ENCODE data around the gene DCTN1. TPM values are rescaled to one million over a fixed set of nuclear protein-coding genes. Genes with fewer than 3 reads are reported as not detected.

The DCTN1 gene
- total RNA-seq, 1 donor from 2014 or later = 104 TPM

GRCh38 chr2:74396149-74396548 lies 16.0 kb upstream of the DCTN1 start:
- Mint-ChIP-seq H3K4me3 (ENCODE audit: low read depth) (no peak overlapping the region), H3K9me3 (no peaks in the 10 kb centered on the region), H3K4me1 (ENCODE audit: low read depth) (peaks cover 7% of the 10 kb centered on the region), H3K36me3 (ENCODE audit: low read depth) (no peaks in the 10 kb centered on the region), H3K27ac (no peak overlapping the region), H3K27me3 (ENCODE audit: low read depth) (peaks cover 6% of the 10 kb centered on the region)
- intact Hi-C loops (cut with micrococcal nuclease) = no loop called here
- DNase-seq (ENCODE audit: low spot score) = no peak

- Mint-ChIP-seq H3K27ac (no peak overlapping the region), H3K4me3 (ENCODE audit: low read depth) (no peak overlapping the region), H3K36me3 (ENCODE audit: low read depth) (no peaks in the 10 kb centered on the region), H3K27me3 (ENCODE audit: low read depth) (peaks cover 6% of the 10 kb centered on the region), H3K9me3 (no peaks in the 10 kb centered on the region), H3K4me1 (ENCODE audit: low read depth) (peaks cover 9% of the 10 kb centered on the region)
- DNase-seq (ENCODE audit: low spot score) = no peak
- intact Hi-C loops (cut with micrococcal nuclease) = loop anchor here (5.0 kb wide), 1 partner anchor 141 kb away; no protein-coding TSS in a partner anchor
Observed at GRCh38 chr2:74393525-74393924, 13.4 kb upstream of the DCTN1 start.

- Mint-ChIP-seq H3K27ac (no peak overlapping the region), H3K9me3 (no peaks in the 10 kb centered on the region)
- DNase-seq (ENCODE audit: low spot score) = no peak
Observed at GRCh38 chr2:74392449-74392743, 12.3 kb upstream of the DCTN1 start.

GRCh38 chr2:74391580-74392448 lies 11.7 kb upstream of the DCTN1 start:
- Mint-ChIP-seq H3K36me3 (ENCODE audit: low read depth) (no peaks in the 10 kb centered on the region), H3K4me3 (ENCODE audit: low read depth) (peak overlapping the region; percentile 92), H3K27me3 (ENCODE audit: low read depth) (peaks cover 6% of the 10 kb centered on the region), H3K4me1 (ENCODE audit: low read depth) (peaks cover 9% of the 10 kb centered on the region), H3K27ac (peak overlapping the region; percentile 98), H3K9me3 (no peaks in the 10 kb centered on the region)
- peak; percentile 90 for DNase-seq (ENCODE audit: low spot score)
- intact Hi-C loops (cut with micrococcal nuclease) = loop anchor here (5.0 kb wide), 1 partner anchor 140 kb away; no protein-coding TSS in a partner anchor

More at GRCh38 chr2:74392449-74392743, 12.3 kb upstream of the DCTN1 start:
- H3K4me1 Mint-ChIP-seq (ENCODE audit: low read depth) = peaks cover 9% of the 10 kb centered on the region
- H3K4me3 Mint-ChIP-seq (ENCODE audit: low read depth) = peak overlapping the region; percentile 20
- H3K27me3 Mint-ChIP-seq (ENCODE audit: low read depth) = peaks cover 6% of the 10 kb centered on the region
- H3K36me3 Mint-ChIP-seq (ENCODE audit: low read depth) = no peaks in the 10 kb centered on the region
- intact Hi-C loops (cut with micrococcal nuclease) = loop anchor here (5.0 kb wide), 1 partner anchor 140 kb away; no protein-coding TSS in a partner anchor

GRCh38 chr2:74391209-74391579 lies 11.1 kb upstream of the DCTN1 start:
- peak; percentile 18 for DNase-seq (ENCODE audit: low spot score)
- H3K4me1 Mint-ChIP-seq (ENCODE audit: low read depth) = peaks cover 9% of the 10 kb centered on the region
- peak overlapping the region; percentile 92 for H3K4me3 Mint-ChIP-seq (ENCODE audit: low read depth)
- H3K27me3 Mint-ChIP-seq (ENCODE audit: low read depth) = peaks cover 6% of the 10 kb centered on the region
- H3K27ac Mint-ChIP-seq = peak overlapping the region; percentile 76
- intact Hi-C loops (cut with micrococcal nuclease) = loop anchor here (5.0 kb wide), 1 partner anchor 139 kb away; no protein-coding TSS in a partner anchor
- H3K9me3 Mint-ChIP-seq = no peaks in the 10 kb centered on the region
- no peaks in the 10 kb centered on the region for H3K36me3 Mint-ChIP-seq (ENCODE audit: low read depth)

GRCh38 chr2:74390606-74391005 lies 10.5 kb upstream of the DCTN1 start:
- Mint-ChIP-seq H3K27ac (peak overlapping the region; percentile 18), H3K27me3 (ENCODE audit: low read depth) (peaks cover 6% of the 10 kb centered on the region), H3K36me3 (ENCODE audit: low read depth) (no peaks in the 10 kb centered on the region), H3K4me1 (ENCODE audit: low read depth) (peaks cover 9% of the 10 kb centered on the region), H3K4me3 (ENCODE audit: low read depth) (peak overlapping the region; percentile 92), H3K9me3 (no peaks in the 10 kb centered on the region)
- intact Hi-C loops (cut with micrococcal nuclease) = loop anchor here (5.0 kb wide), 1 partner anchor 138 kb away; no protein-coding TSS in a partner anchor
- DNase-seq (ENCODE audit: low spot score) = no peak

- Mint-ChIP-seq H3K4me3 (ENCODE audit: low read depth) (no peak overlapping the region), H3K27ac (no peak overlapping the region), H3K36me3 (ENCODE audit: low read depth) (no peaks in the 10 kb centered on the region), H3K9me3 (no peaks in the 10 kb centered on the region), H3K4me1 (ENCODE audit: low read depth) (peaks cover 8% of the 10 kb centered on the region), H3K27me3 (ENCODE audit: low read depth) (no peaks in the 10 kb centered on the region)
- DNase-seq (ENCODE audit: low spot score) = no peak
- intact Hi-C loops (cut with micrococcal nuclease) = no loop called here
Observed at GRCh38 chr2:74387346-74387745, 7.2 kb upstream of the DCTN1 start.

- Mint-ChIP-seq H3K27me3 (ENCODE audit: low read depth) (no peaks in the 10 kb centered on the region), H3K4me3 (ENCODE audit: low read depth) (no peak overlapping the region), H3K27ac (no peak overlapping the region), H3K36me3 (ENCODE audit: low read depth) (no peaks in the 10 kb centered on the region), H3K9me3 (no peaks in the 10 kb centered on the region), H3K4me1 (ENCODE audit: low read depth) (peaks cover 5% of the 10 kb centered on the region)
- DNase-seq (ENCODE audit: low spot score) = no peak
- intact Hi-C loops (cut with micrococcal nuclease) = no loop called here
Observed at GRCh38 chr2:74385396-74385795, 5.3 kb upstream of the DCTN1 start.

GRCh38 chr2:74384051-74384450 lies 3.9 kb upstream of the DCTN1 start:
- H3K27me3 Mint-ChIP-seq (ENCODE audit: low read depth) = no peaks in the 10 kb centered on the region

GRCh38 chr2:74383254-74383653 lies 3.1 kb upstream of the DCTN1 start:
- no peak overlapping the region for H3K27ac Mint-ChIP-seq
- no peak overlapping the region for H3K4me3 Mint-ChIP-seq (ENCODE audit: low read depth)
- intact Hi-C loops (cut with micrococcal nuclease) = no loop called here
- no peaks in the 10 kb centered on the region for H3K9me3 Mint-ChIP-seq
- H3K36me3 Mint-ChIP-seq (ENCODE audit: low read depth) = no peaks in the 10 kb centered on the region
- no peaks in the 10 kb centered on the region for H3K27me3 Mint-ChIP-seq (ENCODE audit: low read depth)
- peaks cover 13% of the 10 kb centered on the region for H3K4me1 Mint-ChIP-seq (ENCODE audit: low read depth)
- no peak for DNase-seq (ENCODE audit: low spot score)

More at GRCh38 chr2:74384051-74384450, 3.9 kb upstream of the DCTN1 start:
- Mint-ChIP-seq H3K36me3 (ENCODE audit: low read depth) (no peaks in the 10 kb centered on the region), H3K4me1 (ENCODE audit: low read depth) (peaks cover 11% of the 10 kb centered on the region), H3K9me3 (no peaks in the 10 kb centered on the region), H3K27ac (no peak overlapping the region), H3K4me3 (ENCODE audit: low read depth) (no peak overlapping the region)
- intact Hi-C loops (cut with micrococcal nuclease) = no loop called here
- no peak for DNase-seq (ENCODE audit: low spot score)

GRCh38 chr2:74381751-74382150 lies 1.6 kb upstream of the DCTN1 start:
- Mint-ChIP-seq H3K9me3 (no peaks in the 10 kb centered on the region), H3K27me3 (ENCODE audit: low read depth) (no peaks in the 10 kb centered on the region), H3K4me3 (ENCODE audit: low read depth) (no peak overlapping the region), H3K36me3 (ENCODE audit: low read depth) (peaks cover 12% of the 10 kb centered on the region), H3K4me1 (ENCODE audit: low read depth) (peaks cover 13% of the 10 kb centered on the region), H3K27ac (no peak overlapping the region)
- no peak for DNase-seq (ENCODE audit: low spot score)
- intact Hi-C loops (cut with micrococcal nuclease) = no loop called here

GRCh38 chr2:74378007-74378406 lies 2.1 kb downstream of the DCTN1 start:
- peaks cover 16% of the 10 kb centered on the region for H3K36me3 Mint-ChIP-seq (ENCODE audit: low read depth)
- no peak overlapping the region for H3K4me3 Mint-ChIP-seq (ENCODE audit: low read depth)
- H3K4me1 Mint-ChIP-seq (ENCODE audit: low read depth) = peaks cover 13% of the 10 kb centered on the region
- H3K27ac Mint-ChIP-seq = no peak overlapping the region
- H3K9me3 Mint-ChIP-seq = no peaks in the 10 kb centered on the region
- intact Hi-C loops (cut with micrococcal nuclease) = no loop called here
- no peaks in the 10 kb centered on the region for H3K27me3 Mint-ChIP-seq (ENCODE audit: low read depth)
- no peak for DNase-seq (ENCODE audit: low spot score)

- Mint-ChIP-seq H3K36me3 (ENCODE audit: low read depth) (peaks cover 19% of the 10 kb centered on the region), H3K9me3 (no peaks in the 10 kb centered on the region), H3K4me1 (ENCODE audit: low read depth) (peaks cover 11% of the 10 kb centered on the region), H3K27ac (no peak overlapping the region), H3K4me3 (ENCODE audit: low read depth) (no peak overlapping the region), H3K27me3 (ENCODE audit: low read depth) (no peaks in the 10 kb centered on the region)
- no peak for DNase-seq (ENCODE audit: low spot score)
- intact Hi-C loops (cut with micrococcal nuclease) = no loop called here
Observed at GRCh38 chr2:74375838-74376237, 4.3 kb downstream of the DCTN1 start.

Data from activated T-helper 2 cell treated with anti-CD3 and anti-CD28 coated beads, Interferon-gamma antibody, Interleukin-2, Interleukin-4, amounts not matched to agents 10 μg/mL and 5 μg/mL and 100 μg/mL, durations not matched to agents 14 hours and 24 hours and 36 hours (primary cell).